NCI-H345 (cell line): ENCODE data around the gene XCR1.

Source experiments
- DNase-seq: peaks from one replicate; lab custom pipeline; 2025; lab: John Stamatoyannopoulos, UW

Gene XCR1

GRCh38 chr3:45984331-45985312 lies 42.7 kb downstream of the XCR1 start:
- no peak for DNase-seq

GRCh38 chr3:45983770-45984169 lies 43.5 kb downstream of the XCR1 start:
- no peak for DNase-seq

GRCh38 chr3:45981346-45982074 lies 45.8 kb downstream of the XCR1 start:
- no peak for DNase-seq

- no peak for DNase-seq
Observed at GRCh38 chr3:45980819-45981218, 46.5 kb downstream of the XCR1 start.

- DNase-seq = no peak
Observed at GRCh38 chr3:45980229-45980813, 47.0 kb downstream of the XCR1 start.

GRCh38 chr3:45979378-45979777 lies 47.9 kb downstream of the XCR1 start:
- DNase-seq = no peak

- DNase-seq = no peak
Observed at GRCh38 chr3:45978006-45978761, 49.1 kb downstream of the XCR1 start.

- DNase-seq = no peak
Observed at GRCh38 chr3:45976191-45977091, 50.8 kb downstream of the XCR1 start.

GRCh38 chr3:45975686-45976085 lies 51.6 kb downstream of the XCR1 start:
- no peak for DNase-seq

GRCh38 chr3:45974686-45975085 lies 52.6 kb downstream of the XCR1 start:
- no peak for DNase-seq

- DNase-seq = no peak
Observed at GRCh38 chr3:45972534-45973402, 54.5 kb downstream of the XCR1 start.

GRCh38 chr3:45969953-45970352 lies 57.3 kb downstream of the XCR1 start:
- DNase-seq = no peak

GRCh38 chr3:45969116-45969515 lies 58.2 kb downstream of the XCR1 start:
- no peak for DNase-seq

GRCh38 chr3:45968706-45969105 lies 58.6 kb downstream of the XCR1 start:
- DNase-seq = no peak

GRCh38 chr3:45968149-45968548 lies 59.1 kb downstream of the XCR1 start:
- DNase-seq = no peak

GRCh38 chr3:45967724-45968123 lies 59.6 kb downstream of the XCR1 start:
- no peak for DNase-seq
